Measurements from ENCODE around the gene CRAMP1. TPM values are rescaled to one million over a fixed set of nuclear protein-coding genes. Genes with fewer than 3 reads are reported as not detected.

Gene CRAMP1
- total RNA-seq, 1 donor from 2014 or later: 11.3 TPM

- ATAC-seq (no peak), DNase-seq (no peak)
- intact Hi-C loops (cut with micrococcal nuclease): no loop called here
Measured at GRCh38 chr16:1596516-1596915, 15.6 kb upstream of the CRAMP1 start.

DNA sequence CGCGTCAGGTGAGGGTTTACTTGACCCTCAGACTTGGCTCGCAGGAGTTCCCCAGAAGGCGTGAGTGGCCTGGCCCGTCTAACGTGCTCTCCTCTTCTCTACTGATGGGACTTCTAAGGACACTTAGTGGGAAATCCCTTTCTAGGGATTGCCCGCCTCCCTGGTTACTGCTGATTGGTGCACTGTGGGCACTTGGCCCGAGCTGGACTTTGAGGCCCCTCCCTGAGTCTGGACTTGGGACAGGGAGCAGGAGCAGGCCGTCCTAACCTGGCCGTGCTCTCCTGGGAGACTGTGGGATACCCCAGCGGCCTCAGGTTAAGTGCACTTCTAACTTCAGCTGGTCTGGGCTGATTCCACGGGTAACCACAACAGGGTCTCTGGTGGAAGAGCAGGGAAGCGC is 15.0 kb upstream of the CRAMP1 start:
- ATAC-seq (no peak), DNase-seq (no peak)
- intact Hi-C loops (cut with micrococcal nuclease): no loop called here

GRCh38 chr16:1601031-1601430 is 11.1 kb upstream of the CRAMP1 start:
- intact Hi-C loops (cut with micrococcal nuclease): no loop called here
- ATAC-seq: no peak
- no peak for DNase-seq

GRCh38 chr16:1601489-1601888 is 10.7 kb upstream of the CRAMP1 start:
- intact Hi-C loops (cut with micrococcal nuclease): no loop called here
- DNase-seq (no peak), ATAC-seq (no peak)

DNA sequence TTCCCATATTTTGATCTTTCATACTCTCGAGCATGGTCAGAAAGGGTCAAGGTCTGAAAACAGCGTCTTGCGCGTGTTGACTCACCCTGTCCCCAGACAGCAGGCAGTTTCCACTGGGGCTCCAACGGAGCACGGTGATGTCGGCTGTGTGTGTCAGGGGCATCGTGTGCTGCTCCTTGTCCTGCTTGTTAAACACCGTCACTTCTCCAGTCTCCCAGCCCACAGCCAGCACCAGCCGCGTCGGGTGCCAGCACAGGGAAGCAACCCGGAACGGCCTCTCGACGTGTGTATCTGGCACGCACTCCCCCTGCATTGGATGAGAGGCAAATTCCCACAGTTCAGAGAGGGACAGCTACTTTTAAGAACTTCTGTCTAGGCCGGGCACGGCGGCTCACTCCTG is 9.9 kb upstream of the CRAMP1 start:
- DNase-seq (no peak), ATAC-seq (no peak)
- intact Hi-C loops (cut with micrococcal nuclease): no loop called here

DNA sequence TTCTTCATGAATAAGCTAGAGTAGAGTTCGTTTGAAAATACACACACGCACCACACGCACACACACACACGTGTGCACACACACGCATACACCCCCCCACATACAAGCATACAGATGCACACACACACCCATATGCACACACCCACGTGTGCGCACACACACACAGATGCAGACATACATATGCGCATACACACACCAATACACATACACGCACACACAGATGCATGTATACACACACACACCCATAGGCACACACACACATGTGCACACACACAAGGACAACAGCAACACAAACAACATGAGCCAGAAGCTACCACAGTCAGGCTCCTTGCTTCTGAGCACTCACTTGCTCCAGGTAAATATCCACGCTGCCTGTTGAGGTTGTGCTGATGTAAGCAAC is 5.4 kb upstream of the CRAMP1 start:
- ATAC-seq (no peak), DNase-seq (no peak)
- intact Hi-C loops (cut with micrococcal nuclease): no loop called here

GRCh38 chr16:1607971-1608370 is 4.2 kb upstream of the CRAMP1 start:
- DNase-seq: no peak
- no peak for ATAC-seq
- intact Hi-C loops (cut with micrococcal nuclease): no loop called here

- DNase-seq (peak; percentile 94), ATAC-seq (peak; percentile 81)
- intact Hi-C loops (cut with micrococcal nuclease): no loop called here
Measured at GRCh38 chr16:1610071-1610898, 1.9 kb upstream of the CRAMP1 start.

- peak; percentile 39 for ATAC-seq
- intact Hi-C loops (cut with micrococcal nuclease): no loop called here
Measured at GRCh38 chr16:1610899-1611632, 1.1 kb upstream of the CRAMP1 start.

GRCh38 chr16:1613211-1613622 is 1.1 kb downstream of the CRAMP1 start:
- intact Hi-C loops (cut with micrococcal nuclease): no loop called here
- no peak for DNase-seq
- ATAC-seq: no peak

More at GRCh38 chr16:1610899-1611632, 1.1 kb upstream of the CRAMP1 start:
- no peak for DNase-seq

GRCh38 chr16:1613728-1614455 is 1.7 kb downstream of the CRAMP1 start:
- DNase-seq: no peak
- intact Hi-C loops (cut with micrococcal nuclease): no loop called here
- ATAC-seq: no peak

DNA sequence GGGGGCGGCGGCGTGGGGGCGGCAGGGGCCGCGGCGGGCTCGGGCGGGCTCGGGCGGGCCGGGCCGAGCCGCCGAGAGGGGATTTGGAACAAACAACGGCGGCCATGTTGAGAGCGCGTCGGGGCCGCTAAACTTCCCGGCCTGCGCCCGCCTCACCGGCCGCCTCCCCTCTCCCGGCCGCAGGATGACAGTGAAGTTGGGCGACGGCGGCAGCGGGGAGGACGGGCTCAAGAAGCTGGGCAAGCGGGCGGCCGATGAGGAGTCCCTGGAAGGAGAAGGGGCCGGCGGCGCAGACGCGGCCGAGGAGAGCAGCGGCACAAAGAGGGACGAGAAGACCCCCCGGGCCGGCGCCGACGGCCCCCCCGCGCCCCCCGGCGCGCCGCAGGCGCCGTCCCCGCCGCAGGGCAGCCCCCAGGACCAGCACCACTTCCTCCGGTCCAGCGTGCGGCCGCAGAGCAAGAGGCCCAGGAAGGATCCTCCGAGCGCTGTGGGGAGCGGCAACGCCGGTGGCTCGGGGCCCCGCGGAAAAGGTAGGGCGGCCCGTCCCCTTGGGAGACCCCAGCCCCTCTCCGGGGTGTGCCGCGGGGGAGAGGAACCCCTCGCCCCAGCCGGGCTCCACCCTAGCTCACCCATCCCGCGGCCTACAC is 2.4 kb downstream of the CRAMP1 start:
- intact Hi-C loops (cut with micrococcal nuclease): no loop called here
- DNase-seq (peak; percentile 56), ATAC-seq (no peak)

DNA sequence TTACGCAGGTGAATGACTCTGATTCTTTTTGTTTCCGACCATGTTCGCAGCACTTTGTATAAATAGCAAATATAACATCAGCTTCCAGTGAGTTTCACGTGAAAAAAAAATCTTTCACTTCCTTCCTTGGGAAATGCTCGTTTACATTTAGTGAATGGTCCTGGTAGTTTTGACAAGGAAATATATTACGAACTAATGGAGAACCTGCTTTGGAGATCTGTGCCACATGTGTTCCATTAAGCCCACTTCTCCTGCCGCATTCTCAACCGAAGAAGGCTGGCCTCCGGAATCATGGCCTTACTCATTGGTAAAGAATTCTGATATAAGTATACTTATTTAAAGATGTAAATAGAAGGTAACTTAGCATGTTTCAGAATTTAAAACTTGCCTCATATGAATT is 3.6 kb downstream of the CRAMP1 start:
- ATAC-seq: no peak
- intact Hi-C loops (cut with micrococcal nuclease): no loop called here

GRCh38 chr16:1619976-1620375 is 7.8 kb downstream of the CRAMP1 start:
- no peak for ATAC-seq
- intact Hi-C loops (cut with micrococcal nuclease): no loop called here

More for the DNA sequence above, 3.6 kb downstream of the CRAMP1 start:
- no peak for DNase-seq

DNA sequence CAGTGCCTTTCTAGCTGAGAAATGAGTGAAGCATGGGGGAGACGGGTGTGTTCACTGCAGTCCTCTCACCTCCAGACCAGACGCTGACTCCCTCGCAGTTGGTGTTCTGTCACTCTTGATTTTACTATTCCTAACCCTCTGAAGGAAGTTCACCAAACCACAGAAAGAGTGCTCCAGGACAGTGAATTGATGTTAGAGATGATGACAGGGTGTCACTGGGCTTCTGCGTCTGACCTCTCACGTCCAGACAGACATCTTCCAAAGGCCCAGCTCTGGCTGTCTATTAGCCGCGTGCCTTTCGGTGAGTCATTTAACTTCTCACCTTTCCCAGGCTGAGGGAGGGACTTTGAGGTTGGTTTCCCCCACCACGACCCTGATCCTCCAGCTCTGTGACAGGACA is 8.2 kb downstream of the CRAMP1 start:
- DNase-seq: no peak
- ATAC-seq: no peak
- intact Hi-C loops (cut with micrococcal nuclease): no loop called here

More at GRCh38 chr16:1619976-1620375, 7.8 kb downstream of the CRAMP1 start:
- DNase-seq: no peak

- ATAC-seq (no peak), DNase-seq (no peak)
- intact Hi-C loops (cut with micrococcal nuclease): no loop called here
Measured at GRCh38 chr16:1621851-1622250, 9.7 kb downstream of the CRAMP1 start.

- DNase-seq (no peak), ATAC-seq (no peak)
- intact Hi-C loops (cut with micrococcal nuclease): no loop called here
Measured at GRCh38 chr16:1626327-1626726, 14.2 kb downstream of the CRAMP1 start.

DNA sequence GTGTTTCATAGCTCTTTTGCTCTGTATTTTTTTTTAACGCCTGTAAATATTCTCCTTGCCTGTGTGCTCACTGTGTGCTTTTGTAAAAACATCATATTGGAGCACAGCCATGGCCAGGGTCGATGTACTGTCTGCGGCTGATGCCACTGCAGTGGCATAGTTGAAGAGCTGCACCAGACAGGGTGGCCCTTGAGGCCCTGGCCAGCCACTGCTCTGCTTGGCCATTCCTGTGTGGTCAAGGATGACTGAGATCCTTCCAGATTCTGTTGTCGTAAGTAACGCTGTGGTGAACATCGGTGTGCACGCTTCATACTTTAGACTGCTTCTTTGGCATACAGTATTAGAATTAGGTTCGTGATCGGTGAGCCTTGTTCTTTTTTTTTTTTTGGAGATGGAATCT is 14.6 kb downstream of the CRAMP1 start:
- intact Hi-C loops (cut with micrococcal nuclease): no loop called here
- ATAC-seq: no peak
- DNase-seq: no peak

DNA sequence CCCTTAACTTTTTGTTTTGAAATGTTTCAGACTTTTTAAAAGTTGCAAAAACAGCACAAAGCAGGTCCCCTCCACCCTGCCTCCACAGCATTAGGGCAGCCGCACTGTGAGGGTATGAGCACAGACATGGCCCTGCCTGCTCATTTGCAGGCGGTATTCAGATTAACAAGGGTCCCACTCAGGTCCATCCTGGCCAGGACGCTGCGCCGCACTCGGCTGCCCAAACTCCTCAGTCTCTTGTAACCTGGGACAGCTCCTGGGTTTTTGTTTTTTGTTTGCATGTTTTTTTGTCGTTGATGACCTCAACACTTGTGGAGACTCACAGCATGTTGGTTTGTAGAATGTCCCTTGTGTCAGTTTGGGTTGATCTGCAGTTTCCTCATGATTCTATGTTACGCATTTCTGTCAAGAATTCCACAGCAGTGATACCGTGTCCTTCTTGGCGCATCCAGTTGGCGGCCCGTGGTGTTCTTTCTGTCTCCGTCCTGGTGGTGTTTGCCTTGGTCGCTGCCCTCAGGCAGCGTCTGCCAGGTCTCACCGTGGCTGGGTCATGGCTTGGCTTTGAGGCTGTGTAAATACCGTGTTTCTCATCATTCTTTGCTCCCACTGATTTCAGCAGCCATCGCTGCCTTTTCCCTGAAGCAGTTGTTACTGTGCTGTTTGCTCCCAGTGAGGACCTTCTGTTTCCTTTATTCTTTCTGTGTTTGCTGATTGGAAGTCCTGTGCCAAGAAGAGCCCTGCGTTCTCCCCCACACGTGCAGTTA is 18.5 kb downstream of the CRAMP1 start:
- intact Hi-C loops (cut with micrococcal nuclease): no loop called here
- ATAC-seq (no peak), DNase-seq (no peak)

Measured in left ventricle myocardium superior (tissue), 1 donor.